ENCODE measurements around the gene DRC7.

DNA sequence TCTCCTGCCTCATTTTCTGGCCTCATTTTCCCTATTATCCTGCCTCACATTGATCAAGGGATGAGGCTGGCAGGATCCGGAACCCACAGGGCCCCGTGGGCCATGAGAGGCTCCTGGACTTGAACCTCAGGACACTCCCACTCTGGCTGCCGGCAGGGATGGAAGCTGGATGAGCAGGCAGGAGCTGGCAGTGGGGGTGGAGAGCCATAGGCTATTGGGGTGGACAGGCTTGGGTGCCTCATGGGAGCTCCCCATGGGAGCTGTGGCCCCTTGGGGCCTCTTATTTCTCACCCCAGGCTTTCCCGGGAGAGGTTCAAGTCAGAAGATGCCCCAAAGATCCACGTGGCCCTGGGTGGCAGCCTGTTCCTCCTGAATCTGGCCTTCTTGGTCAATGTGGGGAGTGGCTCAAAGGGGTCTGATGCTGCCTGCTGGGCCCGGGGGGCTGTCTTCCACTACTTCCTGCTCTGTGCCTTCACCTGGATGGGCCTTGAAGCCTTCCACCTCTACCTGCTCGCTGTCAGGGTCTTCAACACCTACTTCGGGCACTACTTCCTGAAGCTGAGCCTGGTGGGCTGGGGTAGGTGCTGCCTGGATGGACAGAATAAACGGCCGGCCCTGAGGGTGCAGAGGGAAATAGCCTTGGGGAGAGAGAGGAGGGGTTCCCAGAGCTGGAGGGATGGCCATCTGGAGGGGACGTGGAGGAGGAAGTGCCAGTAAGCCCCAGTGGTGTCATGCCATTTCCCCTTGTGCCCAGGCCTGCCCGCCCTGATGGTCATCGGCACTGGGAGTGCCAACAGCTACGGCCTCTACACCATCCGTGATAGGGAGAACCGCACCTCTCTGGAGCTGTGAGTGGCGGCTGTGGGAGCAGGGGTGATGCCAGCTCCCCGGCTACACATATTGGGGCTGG lies 10.7 kb upstream of the DRC7 start:
- TF ChIP-seq, protein P1, sequence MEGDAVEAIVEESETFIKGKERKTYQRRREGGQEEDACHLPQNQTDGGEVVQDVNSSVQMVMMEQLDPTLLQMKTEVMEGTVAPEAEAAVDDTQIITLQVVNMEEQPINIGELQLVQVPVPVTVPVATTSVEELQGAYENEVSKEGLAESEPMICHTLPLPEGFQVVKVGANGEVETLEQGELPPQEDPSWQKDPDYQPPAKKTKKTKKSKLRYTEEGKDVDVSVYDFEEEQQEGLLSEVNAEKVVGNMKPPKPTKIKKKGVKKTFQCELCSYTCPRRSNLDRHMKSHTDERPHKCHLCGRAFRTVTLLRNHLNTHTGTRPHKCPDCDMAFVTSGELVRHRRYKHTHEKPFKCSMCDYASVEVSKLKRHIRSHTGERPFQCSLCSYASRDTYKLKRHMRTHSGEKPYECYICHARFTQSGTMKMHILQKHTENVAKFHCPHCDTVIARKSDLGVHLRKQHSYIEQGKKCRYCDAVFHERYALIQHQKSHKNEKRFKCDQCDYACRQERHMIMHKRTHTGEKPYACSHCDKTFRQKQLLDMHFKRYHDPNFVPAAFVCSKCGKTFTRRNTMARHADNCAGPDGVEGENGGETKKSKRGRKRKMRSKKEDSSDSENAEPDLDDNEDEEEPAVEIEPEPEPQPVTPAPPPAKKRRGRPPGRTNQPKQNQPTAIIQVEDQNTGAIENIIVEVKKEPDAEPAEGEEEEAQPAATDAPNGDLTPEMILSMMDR (conservative IDR thresholded peaks at IDR 0.05; ENCODE audit: low read depth, low read length): no peak
- no peak for TF ChIP-seq EZH2phosphoT487 (IDR thresholded peaks at IDR 0.05; ENCODE audit: borderline replicate concordance, low read length)
- no peak for TF ChIP-seq EZH2 (IDR thresholded peaks at IDR 0.05; ENCODE audit: low read length, unreplicated experiment)

Data from PC-3 (cell line).